NT2/D1 (cell line): Measurements from ENCODE around the gene NELL1.

ENCODE experiments used
- SUZ12 ChIP-seq: IDR thresholded peaks from 2 replicates; pipeline ENCODE4 v1.6.1; 2011; ENCODE audit not compliant: insufficient read length, insufficient read depth; ENCODE audit errors: extremely low read depth
- YY1 ChIP-seq: IDR thresholded peaks from 2 replicates; pipeline ENCODE4 v1.6.1; 2011; ENCODE audit not compliant: insufficient read length, insufficient read depth

DNA sequence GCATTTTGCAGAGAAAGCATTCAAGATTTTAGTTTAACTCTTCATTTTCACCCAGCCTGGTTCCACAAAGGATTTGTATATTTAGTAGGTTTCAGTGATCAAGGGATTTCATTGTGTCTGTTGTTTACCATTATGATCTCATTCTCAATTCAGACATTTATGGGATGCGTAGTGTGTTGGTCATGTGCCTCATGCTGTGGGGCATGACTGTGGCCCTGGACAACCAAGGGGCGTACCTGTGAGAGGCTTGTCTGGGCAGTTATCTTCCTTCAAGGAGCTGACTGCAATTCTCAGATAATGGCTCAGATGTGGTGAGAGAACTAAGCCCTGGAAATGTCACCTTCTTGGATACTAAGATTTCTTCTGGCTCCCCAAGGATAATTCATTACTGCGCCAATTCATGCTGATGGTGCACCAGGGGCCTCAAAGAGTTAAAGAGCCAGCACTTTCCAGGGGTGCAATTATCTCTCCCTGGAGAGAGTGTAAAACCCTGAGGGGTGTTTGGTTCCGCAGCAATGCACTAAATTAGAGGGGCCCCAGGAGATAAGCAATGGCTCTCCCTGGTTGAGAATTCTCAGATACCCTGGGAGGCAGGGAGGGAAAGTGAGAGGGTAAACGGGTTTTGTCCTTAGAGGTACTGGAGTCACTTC lies 37.7 kb upstream of the NELL1 start:
- TF ChIP-seq SUZ12 (no peak), YY1 (no peak)
